Motor neuron (in vitro differentiated cells): ENCODE data around the gene GZF1. TPM values are rescaled to one million over a fixed set of nuclear protein-coding genes. Genes with fewer than 3 reads are reported as not detected.

ENCODE experiments used
- ATAC-seq, 8 experiments: fragments of 200-7000 bp; cut with Tn5 transposase; replicated peaks in 6 of 8; 2 replicates each; pipeline ENCODE4 v1.8.0; 2021; ENCODE audit warnings: mild to moderate bottlenecking in 8 of 8, moderate library complexity in 8 of 8
- H3K27ac ChIP-seq, 2 donors: fragments of 250-450 bp; sonication (Bioruptor Pico); 2 replicates each; pipeline ENCODE4 v1.9.0; 2021; ENCODE audit warnings: antibody characterized with exemption in 2 of 2, mild to moderate bottlenecking in 2 of 2, moderate library complexity in 1 of 2
- H3K4me1 ChIP-seq, 2 donors: fragments of 250-450 bp; sonication (Bioruptor Pico); replicated peaks in 1 of 2; 2 replicates each; pipeline ENCODE4 v1.6.1; 2021; ENCODE audit warnings: antibody characterized with exemption in 2 of 2, mild to moderate bottlenecking in 2 of 2, moderate library complexity in 1 of 2
- H3K4me3 ChIP-seq, 5 donors: fragments of 250-450 bp; sonication (Bioruptor Pico); 2 replicates each; pipeline ENCODE4 v1.9.0; 2021; ENCODE audit warnings: antibody characterized with exemption in 5 of 5, mild to moderate bottlenecking in 5 of 5, moderate library complexity in 4 of 5
- WGBS, 10 experiments: fragments of 450-650 bp; shearing (Covaris generic); methylation state at CpG; one replicate each; pipeline ENCODE4 v1.0.0; 2022; 5-methylcytosine and 5-hydroxymethylcytosine counted together
- in situ Hi-C, 9 experiments: fragments of 400-800 bp; cut with MboI; loops; one replicate each; pipeline ENCODE4 v1.15.0; 2021; ENCODE audit warnings: low sequenced_read_pairs in 9 of 9, low pct_unique_long_range_greater_than_20kb in 2 of 9; ENCODE audit not compliant: unreplicated experiment in 9 of 9
- total RNA-seq, 8 experiments: library from RNA; unstranded; fragments of 300-600 nt; gene quantifications; 2 replicates each; pipeline versions ENCODE4 v1.2.3 to v1.2.4, GENCODE V29; 2022

The GZF1 gene
- total RNA-seq, 8 experiments from 2014 or later: 11.2 to 40.6 (median 22.3) TPM

DNA sequence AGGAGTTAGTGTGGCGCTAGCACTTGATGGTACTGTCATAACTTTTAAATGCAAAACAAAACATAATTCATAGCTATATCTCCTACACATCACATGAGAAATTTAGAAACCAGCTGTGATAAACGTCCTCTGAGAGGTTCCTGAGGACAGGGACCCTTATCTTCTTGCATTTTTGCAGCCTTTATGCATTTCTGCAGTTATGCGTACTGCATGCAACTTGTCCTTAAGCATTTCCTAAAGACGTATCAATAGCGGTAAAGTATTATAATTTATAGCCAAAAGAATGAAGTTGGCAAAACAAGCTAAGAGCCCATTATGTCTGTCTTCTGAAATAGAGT lies 57.6 kb downstream of the GZF1 start:
- Histone ChIP-seq H3K27ac (no peak overlapping the region), H3K4me3 (peak overlapping the region; percentile 70 to 94 (median 76)), H3K4me1 (peaks cover 3 to 15% of the 10 kb centered on the region in 2 donors)
- whole genome bisulfite sequencing, 10 experiments: 0 to 100% (median 43%) methylated on average over 1 to 5 of the region's 5 CpGs
- in situ Hi-C loops: no loop called here
- no peak for ATAC-seq

DNA sequence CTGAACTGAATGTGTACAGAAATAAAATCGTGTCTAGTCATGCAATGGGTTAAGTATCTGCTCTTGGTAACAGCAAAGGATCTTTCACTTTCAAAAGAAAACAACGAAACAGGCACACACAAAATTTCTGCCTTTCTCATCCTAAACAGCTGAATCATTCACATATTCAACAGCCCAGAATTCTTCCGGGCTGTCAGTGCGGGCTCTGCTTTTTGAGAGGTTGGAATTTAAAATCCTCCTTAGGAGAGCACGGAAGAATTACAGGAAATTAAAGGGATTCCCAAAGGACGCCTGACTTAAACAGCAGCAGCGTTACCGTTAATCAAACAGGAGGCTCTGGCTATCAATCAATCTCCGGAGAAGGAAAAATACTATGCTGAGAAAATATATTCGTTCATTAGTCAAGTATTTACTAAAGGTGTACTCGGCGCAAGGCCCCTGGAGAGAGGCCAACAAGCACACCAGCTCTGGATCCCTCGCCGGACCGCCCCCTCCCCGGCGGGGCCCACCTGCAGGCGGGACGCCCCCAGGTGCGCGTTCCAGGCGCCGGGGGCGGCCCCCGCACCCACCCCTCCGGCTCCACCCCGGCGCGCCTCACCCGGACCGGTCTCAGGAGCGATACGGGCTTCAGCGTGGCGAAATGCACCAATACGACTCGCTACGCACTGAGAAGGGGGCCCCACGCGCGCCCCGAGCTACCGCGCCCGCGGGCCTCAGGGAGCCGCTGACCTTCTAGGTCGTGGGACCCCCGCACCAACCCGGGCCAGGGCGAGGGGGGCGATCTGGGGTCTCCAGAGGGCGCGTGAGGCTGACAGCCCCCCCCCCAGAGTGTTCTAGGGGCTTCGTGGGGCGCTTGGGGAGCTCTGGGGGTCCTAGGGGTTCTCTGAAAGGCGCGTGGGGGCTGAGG lies 58.3 kb downstream of the GZF1 start:
- in situ Hi-C loops: no loop called here
- ATAC-seq: peak; percentile 7 to 32 (median 24)
- Histone ChIP-seq H3K4me3 (peak overlapping the region; percentile 70 to 94 (median 76)), H3K27ac (peak overlapping the region; percentile 29 to 74), H3K4me1 (peaks cover 3 to 15% of the 10 kb centered on the region in 2 donors)
- WGBS, 10 experiments: 0 to 10% (median 0%) methylated on average over 2 to 11 of the region's 58 CpGs; no CpG with 5 or more reads in 1 of the 10 experiments

DNA sequence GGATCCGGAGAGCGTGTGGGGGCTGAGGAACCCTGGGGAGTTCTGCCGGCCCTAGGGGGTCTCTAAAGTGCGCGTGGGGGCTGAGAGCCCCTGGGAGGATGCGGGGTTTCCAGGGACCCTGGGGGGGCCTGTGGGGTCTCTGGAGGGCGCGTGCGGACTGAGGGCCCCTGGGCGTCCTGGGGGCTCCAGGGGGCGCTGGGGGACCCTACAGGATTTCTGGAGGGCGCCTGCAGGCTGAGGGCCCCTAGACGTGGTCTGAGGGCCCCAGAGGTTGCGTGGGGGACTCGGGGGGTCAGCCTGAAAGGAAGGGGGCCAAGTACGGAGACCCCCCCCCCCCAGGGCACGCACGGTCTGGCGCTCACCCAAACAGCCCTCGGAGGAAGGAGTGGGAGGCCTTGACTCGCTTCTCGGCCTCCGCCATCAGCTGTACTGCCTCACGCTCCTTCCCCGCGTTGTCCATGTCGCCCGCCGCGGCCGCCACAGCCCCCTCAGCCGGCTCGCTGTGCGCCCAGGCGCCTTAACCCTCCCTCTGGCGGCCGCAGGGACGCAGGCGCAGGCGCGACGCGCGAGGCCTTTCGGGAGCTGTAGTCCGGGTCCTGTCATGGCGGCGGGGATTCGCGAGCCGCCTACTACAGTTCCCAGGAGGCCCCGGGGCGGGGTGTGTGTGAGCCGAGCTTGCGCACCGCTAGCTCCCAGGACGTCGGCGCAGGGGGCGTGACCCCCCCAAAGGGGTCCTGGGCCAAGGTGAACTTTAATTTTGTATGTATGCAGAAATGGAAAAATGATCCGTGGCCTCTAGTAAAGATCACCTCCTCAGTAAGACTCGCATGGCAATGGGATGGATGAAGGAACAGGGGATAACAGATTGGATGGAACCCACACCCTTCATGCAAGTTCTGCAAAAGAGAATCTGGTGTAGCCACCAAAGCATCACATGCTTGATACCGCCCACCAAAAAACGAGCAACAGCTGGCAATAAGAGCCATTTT lies 59.3 kb downstream of the GZF1 start, which contains the start of gene NAPB:
TSS of gene NAPB (minus strand) at position 546 of the 989 bp plus-strand sequence. CDS start at position 460, 86 bp downstream.
- 0 to 29% (median 0%) methylated on average over 1 to 4 of the region's 64 CpGs; no CpG with 5 or more reads in 4 of the 10 experiments for WGBS, 10 experiments
- in situ Hi-C loops: no loop called here
- Histone ChIP-seq H3K4me1 (peaks cover 3 to 15% of the 10 kb centered on the region in 2 donors), H3K4me3 (peak within 1 kb of the TSS; percentile 70 to 94 (median 76)), H3K27ac (peak within 1 kb of the TSS; percentile 66 to 74)
- ATAC-seq: peak; percentile 91 to 99 (median 98)

Other genes with a start within 250 kb of the GZF1 start
- 10 to 100 TPM; 15.8 to 31.4 (median 22.2) TPM for gene NXT1, start 11.4 kb upstream of the GZF1 start, total RNA-seq
- gene NAPB, start 59.3 kb downstream of the GZF1 start, total RNA-seq: 10 to 100 TPM; 26.9 to 61.4 (median 42.7) TPM
- not detected for gene CSTL1, start 77.5 kb downstream of the GZF1 start, total RNA-seq
- not detected for gene CST11, start 90.7 kb downstream of the GZF1 start, total RNA-seq
- gene CST8, start 128.9 kb downstream of the GZF1 start, total RNA-seq: not detected
- gene CST9L, start 206.3 kb downstream of the GZF1 start, total RNA-seq: not detected
- under 1 TPM in 5 of 8 experiments, not detected in 3; 0.17 to 0.54 (median 0.38) TPM for gene CST9, start 243.7 kb downstream of the GZF1 start, total RNA-seq